OCI-LY1 (cell line): ENCODE results near the gene ABCA13.

Source experiments
- H2AFZ ChIP-seq: fragments of 200-600 bp; sonication (generic), shearing (Covaris generic); 2 replicates; pipeline ENCODE4 v1.6.0; 2014; ENCODE audit warnings: antibody characterized with exemption, mild to moderate bottlenecking, low read length
- H3F3A ChIP-seq: fragments of 200-600 bp; sonication (generic), shearing (Covaris generic); 2 replicates; pipeline ENCODE4 v1.6.0; 2014; ENCODE audit warnings: mild to moderate bottlenecking, antibody characterized with exemption, low read length, moderate library complexity; ENCODE audit not compliant: insufficient read depth
- H3K27ac ChIP-seq: fragments of 200-600 bp; sonication (generic); 2 replicates; pipeline ENCODE4 v1.5.1; 2014; ENCODE audit warnings: low read length, mixed run types, mild to moderate bottlenecking, low read depth; ENCODE audit not compliant: poor library complexity, severe bottlenecking
- H3K27me3 ChIP-seq: fragments of 200-600 bp; sonication (generic); 2 replicates; pipeline ENCODE4 v1.6.0; 2014; ENCODE audit warnings: antibody characterized with exemption, mild to moderate bottlenecking, low read length, moderate library complexity; ENCODE audit not compliant: insufficient read depth
- H3K36me3 ChIP-seq: fragments of 200-600 bp; sonication (generic); 2 replicates; pipeline ENCODE4 v1.6.1; 2014; ENCODE audit warnings: mild to moderate bottlenecking, antibody characterized with exemption, low read length, moderate library complexity, mixed read lengths; ENCODE audit not compliant: insufficient read depth
- H3K4me1 ChIP-seq: fragments of 200-600 bp; sonication (generic); 2 replicates; pipeline ENCODE4 v1.5.1; 2014; ENCODE audit warnings: mild to moderate bottlenecking, low read length, moderate library complexity; ENCODE audit not compliant: insufficient read depth, severe bottlenecking
- H3K4me2 ChIP-seq: fragments of 200-600 bp; sonication (generic), shearing (Covaris generic); 2 replicates; pipeline ENCODE4 v1.6.1; 2014; ENCODE audit warnings: low read length
- H3K4me3 ChIP-seq: fragments of 200-600 bp; sonication (generic); 2 replicates; pipeline ENCODE4 v1.5.1; 2014; ENCODE audit warnings: low read length, low read depth, mild to moderate bottlenecking, mixed read lengths; ENCODE audit not compliant: poor library complexity, severe bottlenecking
- H3K79me2 ChIP-seq: fragments of 200-600 bp; shearing (Covaris generic); 2 replicates; pipeline ENCODE4 v1.6.1; 2016; ENCODE audit warnings: mixed run types, low read length, mixed read lengths; ENCODE audit not compliant: insufficient read depth
- H3K9ac ChIP-seq: fragments of 200-600 bp; sonication (generic), shearing (Covaris generic); 2 replicates; pipeline ENCODE4 v1.6.1; 2014; ENCODE audit warnings: mild to moderate bottlenecking, low read length, mixed read lengths
- H3K9me2 ChIP-seq: fragments of 200-600 bp; sonication (generic), shearing (Covaris generic); 2 replicates; pipeline ENCODE4 v1.6.1; 2014; ENCODE audit warnings: low read depth, mild to moderate bottlenecking, low read length, mixed read lengths
- H3K9me3 ChIP-seq: fragments of 200-600 bp; shearing (Covaris generic); 2 replicates; pipeline ENCODE4 v1.6.1; 2014; ENCODE audit warnings: low read length, mixed read lengths
- H4K20me1 ChIP-seq: fragments of 200-600 bp; sonication (generic), shearing (Covaris generic); 2 replicates; pipeline ENCODE4 v1.6.0; 2016; ENCODE audit warnings: mild to moderate bottlenecking, low read length; ENCODE audit not compliant: insufficient read depth
- CTCF ChIP-seq: fragments of 200-600 bp; sonication (generic), shearing (Covaris generic); IDR thresholded peaks from 2 replicates; pipeline ENCODE4 v1.5.1; 2017; ENCODE audit warnings: mild to moderate bottlenecking, antibody characterized with exemption, low read length, moderate library complexity, mixed read lengths
- EZH2 ChIP-seq: fragments of 200-600 bp; sonication (generic), shearing (Covaris generic); IDR thresholded peaks from 2 replicates; pipeline ENCODE4 v1.8.0; 2017; ENCODE audit warnings: borderline replicate concordance, mixed run types, mild to moderate bottlenecking, antibody characterized with exemption, low read length, moderate library complexity, mixed read lengths

ABCA13 gene

GRCh38 chr7:48350515-48350914 lies 179.3 kb downstream of the ABCA13 start:
- no peaks in the 10 kb centered on the region for H3K36me3 ChIP-seq
- H3K27me3 ChIP-seq: no peaks in the 10 kb centered on the region
- H3K9me2 ChIP-seq: no peaks in the 10 kb centered on the region
- no peak overlapping the region for H3K9ac ChIP-seq
- no peaks in the 10 kb centered on the region for H3K79me2 ChIP-seq
- TF ChIP-seq CTCF: no peak
- no peak for TF ChIP-seq EZH2
- H3K27ac ChIP-seq: no peak overlapping the region
- no peak overlapping the region for H2AFZ ChIP-seq
- H3K9me3 ChIP-seq: no peaks in the 10 kb centered on the region
- no peaks in the 10 kb centered on the region for H3K4me1 ChIP-seq
- no peaks in the 10 kb centered on the region for H4K20me1 ChIP-seq
- no peak overlapping the region for H3K4me3 ChIP-seq
- no peaks in the 10 kb centered on the region for H3F3A ChIP-seq
- no peak overlapping the region for H3K4me2 ChIP-seq

- Histone ChIP-seq H3K4me1 (no peaks in the 10 kb centered on the region), H3K36me3 (no peaks in the 10 kb centered on the region), H3K27me3 (no peaks in the 10 kb centered on the region), H3K9me2 (no peaks in the 10 kb centered on the region), H3K4me2 (no peak overlapping the region), H3K4me3 (no peak overlapping the region), H3K9me3 (no peaks in the 10 kb centered on the region), H2AFZ (no peak overlapping the region), H3K27ac (no peak overlapping the region), H3F3A (no peaks in the 10 kb centered on the region), H3K9ac (no peak overlapping the region), H4K20me1 (no peaks in the 10 kb centered on the region), H3K79me2 (no peaks in the 10 kb centered on the region)
- TF ChIP-seq CTCF (no peak), EZH2 (no peak)
These were observed 180.6 kb downstream of the ABCA13 start for GRCh38 chr7:48351900-48352299.

- Histone ChIP-seq H3F3A (no peaks in the 10 kb centered on the region), H2AFZ (no peak overlapping the region), H3K27ac (no peak overlapping the region), H4K20me1 (no peaks in the 10 kb centered on the region), H3K9me3 (no peaks in the 10 kb centered on the region), H3K4me3 (no peak overlapping the region), H3K9ac (no peak overlapping the region), H3K4me2 (no peak overlapping the region), H3K4me1 (no peaks in the 10 kb centered on the region), H3K79me2 (no peaks in the 10 kb centered on the region), H3K27me3 (no peaks in the 10 kb centered on the region), H3K36me3 (no peaks in the 10 kb centered on the region), H3K9me2 (no peaks in the 10 kb centered on the region)
- TF ChIP-seq EZH2 (no peak), CTCF (no peak)
These were observed 184.1 kb downstream of the ABCA13 start for GRCh38 chr7:48355346-48355745.
